ENCODE measurements around the gene SLC5A6.

Gene SLC5A6

GRCh38 chr2:27236626-27237025 is 24.6 kb upstream of the SLC5A6 start:
- DNase-seq (ENCODE audit: low read depth in 2 of 2): no peak

GRCh38 chr2:27236136-27236535 is 24.1 kb upstream of the SLC5A6 start:
- no peak for DNase-seq (ENCODE audit: low read depth in 2 of 2)

GRCh38 chr2:27233341-27233740 is 21.3 kb upstream of the SLC5A6 start:
- no peak for DNase-seq (ENCODE audit: low read depth in 2 of 2)

- no peak for DNase-seq (ENCODE audit: low read depth in 2 of 2)
These were observed 19.9 kb upstream of the SLC5A6 start for GRCh38 chr2:27231921-27232320.

- no peak for DNase-seq (ENCODE audit: low read depth in 2 of 2)
These were observed 15.4 kb upstream of the SLC5A6 start for GRCh38 chr2:27227501-27227900.

- DNase-seq (ENCODE audit: low read depth in 2 of 2): no peak
These were observed 13.5 kb upstream of the SLC5A6 start for GRCh38 chr2:27225526-27225925.

GRCh38 chr2:27223416-27223815 is 11.3 kb upstream of the SLC5A6 start:
- no peak for DNase-seq (ENCODE audit: low read depth in 2 of 2)

GRCh38 chr2:27222407-27222806 is 10.3 kb upstream of the SLC5A6 start:
- no peak for DNase-seq (ENCODE audit: low read depth in 2 of 2)

- DNase-seq (ENCODE audit: low read depth in 2 of 2): no peak
These were observed 9.1 kb upstream of the SLC5A6 start for GRCh38 chr2:27221166-27221565.

- no peak for DNase-seq (ENCODE audit: low read depth in 2 of 2)
These were observed 8.0 kb upstream of the SLC5A6 start for GRCh38 chr2:27220091-27220490.

- no peak for DNase-seq (ENCODE audit: low read depth in 2 of 2)
These were observed 7.0 kb upstream of the SLC5A6 start for GRCh38 chr2:27219091-27219490.

GRCh38 chr2:27218614-27219013 is 6.5 kb upstream of the SLC5A6 start:
- no peak for DNase-seq (ENCODE audit: low read depth in 2 of 2)

- DNase-seq (ENCODE audit: low read depth in 2 of 2): peak; percentile 77 to 79
These were observed 5.4 kb upstream of the SLC5A6 start, which contains the start of gene CAD for GRCh38 chr2:27217173-27218121. CAD (plus strand) TSS chr2:27217369; CDS start chr2:27217552, 183 bp downstream.

- DNase-seq (ENCODE audit: low read depth in 2 of 2): no peak
These were observed 4.5 kb upstream of the SLC5A6 start for GRCh38 chr2:27216416-27217137.

GRCh38 chr2:27214941-27215340 is 2.9 kb upstream of the SLC5A6 start:
- no peak for DNase-seq (ENCODE audit: low read depth in 2 of 2)

GRCh38 chr2:27212626-27213471 is 781 bp upstream of the SLC5A6 start:
- peak in 1 of 2 donors; percentile 15 for DNase-seq (ENCODE audit: low read depth in 2 of 2)

- DNase-seq (ENCODE audit: low read depth in 2 of 2): no peak
These were observed 676 bp downstream of the SLC5A6 start for GRCh38 chr2:27211241-27211942.

GRCh38 chr2:27209621-27210401 is 2.3 kb downstream of the SLC5A6 start:
- no peak for DNase-seq (ENCODE audit: low read depth in 2 of 2)

GRCh38 chr2:27208486-27209050 is 3.5 kb downstream of the SLC5A6 start:
- DNase-seq (ENCODE audit: low read depth in 2 of 2): no peak

- no peak for DNase-seq (ENCODE audit: low read depth in 2 of 2)
These were observed 5.7 kb downstream of the SLC5A6 start for GRCh38 chr2:27206346-27206745.
